IPS DF 4.7 (cell line): ENCODE results near the gene SUDS3.
A peak's percentile ranks its signal among the peaks of the same experiment; 100 is the strongest.

Experiments used
- DNase-seq: peaks from one replicate; pipeline ENCODE4 v3.0.0-alpha.2; 2013; ENCODE audit warnings: low spot score; ENCODE audit errors: extremely low read depth

Gene SUDS3

DNA sequence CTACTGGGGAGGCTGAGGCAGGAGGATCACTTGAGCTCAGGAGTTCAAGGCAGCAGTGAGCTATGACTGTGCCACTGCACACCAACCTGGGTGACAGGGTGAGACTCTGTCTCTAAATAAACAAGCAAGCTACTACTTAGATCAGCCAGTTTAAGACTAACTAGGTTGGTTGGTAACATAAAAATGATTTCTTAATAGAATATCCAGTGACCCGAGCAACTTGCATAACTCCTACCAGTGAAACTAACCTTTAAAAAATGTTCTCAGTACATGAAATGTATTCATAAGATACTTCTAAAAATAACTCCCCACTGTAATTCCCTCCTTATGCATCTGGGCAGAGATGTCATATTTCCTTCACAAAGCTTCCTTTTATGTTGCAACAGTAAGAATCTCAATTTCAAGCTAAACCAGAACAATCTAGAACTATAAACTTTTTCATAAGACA is 19.5 kb upstream of the SUDS3 start:
- no peak for DNase-seq

GRCh38 chr12:118357257-118358007 is 18.9 kb upstream of the SUDS3 start:
- no peak for DNase-seq

DNA sequence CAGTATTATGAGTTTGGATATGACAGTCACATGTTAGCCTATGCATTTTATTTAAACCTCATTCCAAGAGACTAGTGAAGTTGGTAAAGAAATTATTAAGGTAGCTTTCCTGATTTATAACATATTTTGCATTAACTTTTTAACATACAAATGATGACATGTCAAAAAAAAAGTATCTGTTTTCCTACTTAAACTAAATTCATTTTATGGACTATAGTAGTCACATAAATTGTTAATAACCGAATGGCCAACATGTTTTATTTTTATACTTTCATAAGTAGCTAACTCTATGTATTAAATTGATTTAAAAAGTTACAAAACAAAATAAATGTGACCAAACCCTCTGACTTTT is 18.4 kb upstream of the SUDS3 start:
- no peak for DNase-seq

DNA sequence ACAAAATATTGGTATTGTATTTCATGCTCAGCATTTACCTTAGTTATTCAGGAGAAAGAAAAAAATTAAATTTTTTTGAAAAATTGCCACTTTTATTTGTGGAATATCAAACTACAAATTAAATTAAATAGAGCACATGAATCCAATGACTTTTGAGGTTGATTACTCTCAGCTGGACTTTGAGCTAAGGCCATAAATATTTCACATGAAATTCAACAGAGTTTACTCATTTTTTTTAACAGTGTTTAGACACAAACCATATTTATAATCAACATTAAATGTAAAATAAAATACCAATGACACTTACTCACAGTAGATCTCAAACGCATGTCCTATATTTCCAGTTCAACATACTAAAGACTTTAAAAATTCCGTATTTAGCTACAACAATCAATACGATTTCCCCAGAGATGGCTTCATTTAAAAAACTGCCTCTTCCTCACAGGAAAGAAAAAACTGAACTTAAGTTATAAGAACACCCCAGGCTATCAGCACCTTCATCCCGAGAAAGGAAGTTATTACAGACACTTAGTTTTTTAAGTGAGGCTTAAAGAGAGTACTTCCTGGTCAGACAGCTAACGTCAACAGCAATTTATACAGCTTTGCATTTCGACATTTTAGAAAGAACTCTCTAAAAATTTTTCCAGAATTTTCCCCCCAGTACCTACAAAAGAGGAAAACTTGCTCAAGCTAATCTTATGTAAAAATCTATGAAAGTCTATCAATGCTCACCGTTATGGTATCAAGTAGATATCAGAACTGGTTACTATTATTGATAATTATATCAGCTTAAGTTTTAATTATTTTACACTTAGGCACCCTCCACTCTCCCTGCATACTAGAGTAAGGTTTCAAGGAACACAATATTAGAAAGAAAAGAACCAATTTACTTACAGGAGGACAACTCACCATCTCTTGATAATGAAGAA is 17.5 kb upstream of the SUDS3 start:
- DNase-seq: no peak

- DNase-seq: no peak
Observed at GRCh38 chr12:118359541-118359915, 16.8 kb upstream of the SUDS3 start.

DNA sequence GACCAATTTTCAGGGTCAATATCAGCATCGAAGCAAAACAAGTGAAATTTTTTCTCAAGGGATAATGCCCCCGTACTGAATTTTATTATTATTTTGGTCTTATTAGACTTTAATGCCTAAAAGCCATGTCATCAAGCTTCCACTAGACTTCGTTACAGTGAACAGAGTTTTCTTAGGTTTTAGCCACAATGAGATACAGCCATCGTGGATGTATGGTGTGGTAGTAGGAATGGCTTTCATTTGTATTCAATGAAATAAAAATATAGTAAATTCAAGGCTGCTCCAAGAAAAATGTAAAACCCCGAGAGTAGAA is 15.3 kb upstream of the SUDS3 start:
- no peak for DNase-seq

GRCh38 chr12:118361889-118362288 is 14.5 kb upstream of the SUDS3 start:
- no peak for DNase-seq

DNA sequence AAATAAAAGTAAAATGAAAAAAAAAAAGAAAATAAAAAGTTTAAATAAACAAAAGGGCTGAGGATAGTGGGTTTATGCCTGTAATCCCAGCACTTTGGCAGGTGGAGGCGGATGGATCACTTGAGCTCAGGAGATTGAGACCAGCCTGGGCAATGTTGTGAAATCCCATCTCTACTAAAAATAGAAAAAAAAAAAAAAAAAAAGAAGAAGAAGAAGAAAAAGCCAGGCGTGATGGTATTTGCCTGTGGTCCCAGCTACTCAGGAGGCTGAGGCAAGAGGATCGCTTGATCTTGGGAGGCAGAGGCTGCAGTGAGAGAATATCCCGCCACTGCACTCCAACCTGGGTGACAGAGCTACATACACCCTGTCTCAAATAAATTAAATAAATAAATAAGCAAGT is 7.5 kb upstream of the SUDS3 start:
- DNase-seq: no peak

DNA sequence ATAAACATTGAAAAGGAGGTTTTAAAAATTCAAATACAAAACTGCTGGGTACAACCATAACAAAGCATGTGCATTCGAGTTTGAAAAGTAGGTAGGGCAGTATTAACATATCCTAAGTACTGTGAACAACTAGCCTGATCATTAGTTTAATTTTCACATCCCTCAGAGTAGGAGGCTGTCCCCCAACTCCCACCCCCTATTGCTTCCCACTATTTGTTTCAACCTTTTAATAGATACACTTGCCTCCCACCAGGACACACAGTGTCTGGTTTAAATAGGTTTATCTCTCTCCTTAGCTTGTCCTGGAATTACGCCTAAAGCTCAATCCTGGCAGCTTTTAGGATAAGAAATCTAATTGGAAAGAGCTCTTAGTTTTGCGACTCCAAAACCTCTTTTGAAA is 5.8 kb upstream of the SUDS3 start:
- DNase-seq: no peak

GRCh38 chr12:118371321-118372282 is 4.8 kb upstream of the SUDS3 start:
- no peak for DNase-seq

- DNase-seq: peak; percentile 84
Observed at GRCh38 chr12:118372541-118373495, 3.5 kb upstream of the SUDS3 start, which contains the start of gene TAOK3. TSS of gene TAOK3 (minus strand) at chr12:118372907. CDS start at chr12:118255567, 117,340 bp downstream.

DNA sequence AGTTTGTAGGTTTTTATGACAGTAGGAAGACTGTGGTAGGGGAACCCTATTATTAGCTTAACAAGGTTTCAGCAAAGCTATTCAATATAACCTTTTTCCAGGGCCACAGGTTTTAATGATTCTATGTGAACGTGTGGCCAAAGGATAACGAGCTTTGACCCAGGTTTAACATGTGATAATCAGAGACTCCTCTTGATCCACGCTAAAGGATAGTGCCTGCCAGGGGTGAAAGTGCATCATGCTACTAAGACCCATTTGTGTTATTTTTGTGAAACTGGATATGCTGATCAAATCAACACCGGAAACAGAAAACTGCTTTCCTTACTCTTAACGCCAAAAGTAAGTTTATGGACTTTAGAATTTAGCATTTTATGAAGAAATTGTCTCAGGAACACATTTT is 2.7 kb upstream of the SUDS3 start:
- DNase-seq: no peak

DNA sequence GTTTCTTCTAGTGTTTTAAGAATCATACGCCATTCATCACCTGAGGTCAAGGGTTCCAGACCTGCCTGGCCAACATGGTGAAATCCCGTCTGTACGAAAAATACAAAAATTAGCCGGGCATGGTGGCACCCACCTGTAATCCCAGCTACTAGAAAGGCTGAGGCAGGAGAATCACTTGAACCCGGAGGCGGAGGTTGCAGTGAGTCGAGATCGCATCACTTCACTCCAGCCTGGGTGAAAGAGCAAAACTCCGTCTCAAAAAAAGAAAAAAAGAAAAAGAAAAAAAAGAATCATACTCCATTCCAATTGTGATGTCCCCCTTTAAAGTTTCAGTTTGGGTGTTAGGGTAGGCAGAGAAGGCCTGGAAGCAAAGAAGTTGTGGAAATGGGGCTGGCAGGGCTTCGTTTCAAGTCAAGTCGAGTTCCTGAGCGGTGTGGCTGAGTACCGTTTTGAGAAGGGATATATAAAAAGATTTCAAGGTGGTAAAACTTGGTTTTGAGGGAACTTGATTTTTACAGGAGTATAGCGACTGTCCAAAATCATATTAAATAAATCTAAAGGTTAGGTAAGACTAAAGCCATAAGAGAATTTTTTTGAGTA is 2.1 kb upstream of the SUDS3 start:
- no peak for DNase-seq

GRCh38 chr12:118374909-118375308 is 1.4 kb upstream of the SUDS3 start:
- no peak for DNase-seq

DNA sequence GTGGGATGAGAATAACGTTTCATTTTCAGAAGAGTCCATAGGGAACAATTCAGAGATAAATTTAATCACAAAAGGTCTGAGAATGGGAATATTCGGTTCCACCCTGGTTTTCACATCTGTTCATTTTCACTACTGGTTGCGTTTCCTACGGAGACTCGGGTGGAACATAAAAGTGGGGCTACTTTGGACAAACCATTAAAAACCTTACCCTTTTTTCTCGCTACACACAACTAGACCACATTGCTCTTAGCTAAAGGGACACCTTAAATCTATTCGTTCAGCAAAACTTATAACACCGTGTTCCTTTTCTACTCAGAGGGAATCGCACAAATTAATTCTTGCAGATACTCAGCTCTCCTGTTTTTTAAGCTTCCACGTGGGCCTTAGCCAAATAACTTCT is 1.0 kb upstream of the SUDS3 start:
- no peak for DNase-seq

GRCh38 chr12:118377021-118377883 is 897 bp downstream of the SUDS3 start:
- DNase-seq: no peak

- no peak for DNase-seq
Observed at GRCh38 chr12:118377884-118378470, 1.6 kb downstream of the SUDS3 start.

- DNase-seq: no peak
Observed at GRCh38 chr12:118391424-118391823, 15.1 kb downstream of the SUDS3 start.

GRCh38 chr12:118391836-118392235 is 15.5 kb downstream of the SUDS3 start:
- no peak for DNase-seq
